ENCODE measurements around the gene STK40. TPM values are rescaled to one million over a fixed set of nuclear protein-coding genes. Genes with fewer than 3 reads are reported as not detected.

Gene STK40
- total RNA-seq, 1 experiment from 2014 or later: 49.6 TPM

DNA sequence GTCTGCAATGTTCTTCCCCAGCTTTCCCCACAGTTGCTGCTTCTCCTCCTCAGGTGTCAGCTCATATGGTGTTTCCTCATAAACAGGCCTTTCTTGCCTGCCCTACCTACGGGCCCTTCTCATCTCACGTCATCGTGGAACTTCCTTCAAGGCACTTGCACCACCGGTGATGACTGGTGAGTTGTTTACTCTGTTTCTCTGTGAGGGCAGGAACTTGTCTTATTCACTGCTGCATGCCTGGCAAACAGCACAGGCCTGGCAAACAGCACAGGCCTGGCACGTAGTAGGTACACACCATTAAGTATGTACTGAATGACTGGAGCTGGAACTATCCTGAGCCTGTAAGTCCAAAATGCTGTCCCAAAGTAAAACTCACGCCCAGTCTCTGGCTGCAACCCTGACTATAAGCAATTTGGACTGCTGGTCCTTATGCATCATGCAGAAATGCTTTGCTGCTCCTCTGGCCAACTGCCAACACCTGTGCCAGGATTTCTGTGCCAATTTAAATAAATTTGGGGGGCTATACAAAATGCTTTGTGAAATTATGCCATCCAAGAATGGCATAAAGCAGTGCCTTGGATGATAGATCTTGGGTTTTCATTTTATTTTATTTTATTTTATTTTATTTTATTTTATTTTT, 25.7 kb downstream of the STK40 start:
- Histone ChIP-seq H3K4me1 (ENCODE audit: control insufficient read depth, insufficient read depth, low read length) (no peaks in the 10 kb centered on the region), H3K27me3 (ENCODE audit: control insufficient read depth, insufficient read depth, low read length) (no peaks in the 10 kb centered on the region), H3K27ac (ENCODE audit: low read length) (no peak overlapping the region), H3K9me3 (ENCODE audit: control insufficient read depth, insufficient read depth, low read depth, low read length) (no peaks in the 10 kb centered on the region), H3K36me3 (ENCODE audit: control insufficient read depth, insufficient read depth, low read length) (peaks cover 7% of the 10 kb centered on the region), H3K4me3 (ENCODE audit: low read depth in 2 of 2, low read length in 2 of 2) (no peak overlapping the region)
- DNase-seq (ENCODE audit: low read depth, low spot score): no peak
- TF ChIP-seq, protein P1, sequence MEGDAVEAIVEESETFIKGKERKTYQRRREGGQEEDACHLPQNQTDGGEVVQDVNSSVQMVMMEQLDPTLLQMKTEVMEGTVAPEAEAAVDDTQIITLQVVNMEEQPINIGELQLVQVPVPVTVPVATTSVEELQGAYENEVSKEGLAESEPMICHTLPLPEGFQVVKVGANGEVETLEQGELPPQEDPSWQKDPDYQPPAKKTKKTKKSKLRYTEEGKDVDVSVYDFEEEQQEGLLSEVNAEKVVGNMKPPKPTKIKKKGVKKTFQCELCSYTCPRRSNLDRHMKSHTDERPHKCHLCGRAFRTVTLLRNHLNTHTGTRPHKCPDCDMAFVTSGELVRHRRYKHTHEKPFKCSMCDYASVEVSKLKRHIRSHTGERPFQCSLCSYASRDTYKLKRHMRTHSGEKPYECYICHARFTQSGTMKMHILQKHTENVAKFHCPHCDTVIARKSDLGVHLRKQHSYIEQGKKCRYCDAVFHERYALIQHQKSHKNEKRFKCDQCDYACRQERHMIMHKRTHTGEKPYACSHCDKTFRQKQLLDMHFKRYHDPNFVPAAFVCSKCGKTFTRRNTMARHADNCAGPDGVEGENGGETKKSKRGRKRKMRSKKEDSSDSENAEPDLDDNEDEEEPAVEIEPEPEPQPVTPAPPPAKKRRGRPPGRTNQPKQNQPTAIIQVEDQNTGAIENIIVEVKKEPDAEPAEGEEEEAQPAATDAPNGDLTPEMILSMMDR (IDR thresholded peaks at IDR 0.05): no peak
- TF ChIP-seq POLR2AphosphoS5 (IDR thresholded peaks at IDR 0.05; ENCODE audit: low read depth, low read length): no peak
- no peak for TF ChIP-seq REST (IDR thresholded peaks at IDR 0.05; ENCODE audit: insufficient read depth in 1 of 2, low read depth in 2 of 2, low read length in 1 of 2)
- no peak for TF ChIP-seq TCF7L2 (IDR thresholded peaks at IDR 0.05; ENCODE audit: low read depth, low read length)
- no peak for TF ChIP-seq SIN3A (IDR thresholded peaks at IDR 0.05; ENCODE audit: borderline replicate concordance, insufficient read depth, low read depth, low read length)
- ChIA-PET POLR2A (interaction anchor here (1.0 kb wide), 1 partner anchor 13 kb away, joined by 3 read pairs; no protein-coding TSS in a partner anchor), CTCF (no interaction called here)
- no peak for ATAC-seq
- in situ Hi-C loops (cut with HindIII; ENCODE audit: low pct_unique_long_range_greater_than_20kb, low sequenced_read_pairs): no loop called here
- BruUV-seq (replicated peaks): no TSS peak
- intact Hi-C loops (cut with micrococcal nuclease; ENCODE audit: unreplicated experiment): no loop called here

GRCh38 chr1:36359383-36359782, 26.3 kb downstream of the STK40 start:
- Histone ChIP-seq H3K9me3 (ENCODE audit: control insufficient read depth, insufficient read depth, low read depth, low read length) (no peaks in the 10 kb centered on the region), H3K27me3 (ENCODE audit: control insufficient read depth, insufficient read depth, low read length) (no peaks in the 10 kb centered on the region), H3K4me1 (ENCODE audit: control insufficient read depth, insufficient read depth, low read length) (no peaks in the 10 kb centered on the region), H3K27ac (ENCODE audit: low read length) (no peak overlapping the region), H3K36me3 (ENCODE audit: control insufficient read depth, insufficient read depth, low read length) (peaks cover 8% of the 10 kb centered on the region), H3K4me3 (ENCODE audit: low read depth in 2 of 2, low read length in 2 of 2) (no peak overlapping the region)
- CTCF ChIA-PET: no interaction called here
- in situ Hi-C loops (cut with HindIII; ENCODE audit: low pct_unique_long_range_greater_than_20kb, low sequenced_read_pairs) (no loop called here), intact Hi-C loops (cut with micrococcal nuclease; ENCODE audit: unreplicated experiment) (no loop called here)
- POLR2A ChIA-PET: no interaction called here
- no TSS peak for BruUV-seq (replicated peaks)
- TF ChIP-seq, protein P1 (IDR thresholded peaks at IDR 0.05): no peak
- TF ChIP-seq POLR2AphosphoS5 (IDR thresholded peaks at IDR 0.05; ENCODE audit: low read depth, low read length): no peak
- no peak for TF ChIP-seq SIN3A (IDR thresholded peaks at IDR 0.05; ENCODE audit: borderline replicate concordance, insufficient read depth, low read depth, low read length)
- no peak for ATAC-seq
- DNase-seq (ENCODE audit: low read depth, low spot score): no peak

All from Panc1 (cell line).